ENCODE data around the gene CD81. TPM values are rescaled to one million over a fixed set of nuclear protein-coding genes. Genes with fewer than 3 reads are reported as not detected.

Gene CD81
- total and polyA plus RNA-seq, 9 of the 15 experiments (the other 6 are each of a cell fraction or from before 2014, with no cell fraction given) = 2.4 to 189 (median 61.7) TPM

DNA sequence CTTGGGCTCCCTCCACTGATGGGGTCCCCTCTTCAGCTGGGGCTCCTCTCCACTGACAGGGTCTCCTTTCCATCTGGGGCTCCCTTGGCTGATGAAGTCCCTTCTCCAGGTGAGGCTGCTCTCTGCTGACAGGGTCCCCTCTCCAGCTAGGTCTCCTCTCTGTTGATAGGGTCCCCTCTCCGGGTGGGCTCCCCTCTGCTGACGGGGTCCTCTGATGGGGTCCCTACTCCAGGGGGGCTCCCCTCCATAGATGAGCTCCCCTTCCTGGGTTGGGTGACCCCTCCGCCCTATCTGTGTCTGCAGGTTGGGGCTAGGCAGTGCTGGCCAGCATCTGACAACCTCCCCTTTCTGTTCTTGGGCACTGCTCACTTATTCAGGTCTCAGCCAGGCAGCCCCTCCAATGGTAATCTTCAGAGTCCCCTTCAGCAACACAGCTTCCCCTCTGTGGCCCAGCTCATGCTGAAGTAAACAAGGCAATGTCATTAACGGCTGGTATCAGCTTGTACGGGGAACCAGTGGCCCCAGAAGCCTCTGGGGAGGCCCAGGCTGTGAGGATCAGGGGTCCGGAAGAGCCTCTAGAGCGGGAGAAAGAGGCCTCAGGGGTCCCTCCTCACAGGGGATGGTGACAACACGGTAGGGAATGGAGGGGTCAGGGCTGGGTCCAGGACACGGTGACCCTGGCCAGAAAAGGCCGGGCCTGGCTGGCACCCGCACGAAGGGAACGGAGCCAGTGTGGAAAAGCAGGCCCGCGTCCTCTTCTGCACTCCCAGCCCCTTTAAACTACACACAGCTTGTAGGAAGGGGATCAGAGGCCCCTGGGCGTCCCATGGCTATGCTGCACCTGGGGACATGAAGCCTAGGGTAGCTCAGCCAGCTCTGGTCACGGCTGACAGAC is 9.6 kb upstream of the CD81 start:
- ATAC-seq = no peak
- Histone ChIP-seq H3K27me3 (ENCODE audit: control insufficient read depth in 2 of 2, insufficient read depth in 2 of 2, low read length in 2 of 2) (peaks cover 5 to 52% of the 10 kb centered on the region in 2 experiments; a peak in 4 of 5 replicates), H3K9me3 (replicated peaks; ENCODE audit: control insufficient read depth, insufficient read depth, low read depth, low read length) (no peaks in the 10 kb centered on the region), H3K4me2 (ENCODE audit: insufficient read depth, low read length) (no peak overlapping the region), H3K79me2 (ENCODE audit: control insufficient read depth, insufficient read depth, low read length) (no peaks in the 10 kb centered on the region), H3K27ac (ENCODE audit: extremely low read depth, low read depth, low read length) (no peak overlapping the region), H3K9me1 (ENCODE audit: control insufficient read depth, insufficient read depth, low read length) (no peaks in the 10 kb centered on the region), H2AFZ (ENCODE audit: low read depth, low read length) (no peak overlapping the region), H3K36me3 (ENCODE audit: control insufficient read depth, insufficient read depth, low read length) (no peaks in the 10 kb centered on the region), H3K4me3 (no peak overlapping the region), H3K9ac (ENCODE audit: insufficient read depth in 1 of 2, low read depth in 2 of 2, low read length in 2 of 2) (no peak overlapping the region; a peak in 1 of 4 replicates), H4K20me1 (replicated peaks; ENCODE audit: control insufficient read depth, insufficient read depth, low read length) (peaks cover 21% of the 10 kb centered on the region), H3K4me1 (replicated peaks in 1 of 2; ENCODE audit: control insufficient read depth in 2 of 2, insufficient read depth in 2 of 2, low read length in 2 of 2) (peaks cover 0 to 10% of the 10 kb centered on the region in 2 experiments; a peak in 2 of 5 replicates)
- CTCF ChIA-PET (ENCODE audit: low intra/inter-chr PET ratio) = no interaction called here
- no peak for FAIRE-seq
- POLR2A ChIA-PET = interaction anchor here (1.9 to 2.0 kb wide), 2 partner anchors 10 to 33 kb away, joined by 7 to 11 read pairs; partner anchors contain the start of genes CD81 and TSSC4
- no TSS peak for BruUV-seq (replicated peaks)
- TF ChIP-seq CBX3 (IDR thresholded peaks at IDR 0.05; ENCODE audit: borderline replicate concordance in 1 of 2, low read length in 2 of 2) = no peak
- no peak for TF ChIP-seq MCM5 (IDR thresholded peaks at IDR 0.05; ENCODE audit: low read depth)
- TF ChIP-seq, protein P1, sequence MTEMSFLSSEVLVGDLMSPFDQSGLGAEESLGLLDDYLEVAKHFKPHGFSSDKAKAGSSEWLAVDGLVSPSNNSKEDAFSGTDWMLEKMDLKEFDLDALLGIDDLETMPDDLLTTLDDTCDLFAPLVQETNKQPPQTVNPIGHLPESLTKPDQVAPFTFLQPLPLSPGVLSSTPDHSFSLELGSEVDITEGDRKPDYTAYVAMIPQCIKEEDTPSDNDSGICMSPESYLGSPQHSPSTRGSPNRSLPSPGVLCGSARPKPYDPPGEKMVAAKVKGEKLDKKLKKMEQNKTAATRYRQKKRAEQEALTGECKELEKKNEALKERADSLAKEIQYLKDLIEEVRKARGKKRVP (CRISPR knock-in tag; IDR thresholded peaks at IDR 0.05) = no peak
- TF ChIP-seq ZNF408 (CRISPR knock-in tag; IDR thresholded peaks at IDR 0.05; ENCODE audit: low read depth) = no peak
- TF ChIP-seq ZNF3 (CRISPR knock-in tag; IDR thresholded peaks at IDR 0.05) = no peak
- TF ChIP-seq ZNF146 (CRISPR knock-in tag; IDR thresholded peaks at IDR 0.05; ENCODE audit: unreplicated experiment) = no peak
- TF ChIP-seq GATAD2A (IDR thresholded peaks at IDR 0.05) = no peak
- TF ChIP-seq ZNF696 (CRISPR knock-in tag; conservative IDR thresholded peaks at IDR 0.05) = no peak
- in situ Hi-C loops (cut with MboI) = no loop called here
- intact Hi-C loops (cut with micrococcal nuclease) = no loop called here
- WGBS (ENCODE audit: insufficient coverage, low coverage, missing lambda C conversion rate) = 10% methylated on average over 14 of the region's 17 CpGs
- DNase-seq (ENCODE audit: extremely low read depth in 1 of 4, low spot score in 3 of 4) = no peak
